Cardiac fibroblast (primary cell): Measurements from ENCODE around the gene MIB2.

Experiments used
- DNase-seq, 2 donors: peaks; one replicate each; pipeline versions ENCODE4 v3.0.0 to v3.0.0-alpha.2; 2010; ENCODE audit warnings: low read depth in 2 of 2
- H3K4me3 ChIP-seq, 2 donors: replicated peaks in 1 of 2; 1 replicate in 1 of 2; 2 replicates in 1 of 2; pipeline ENCODE4 v1.5.1; 2011; ENCODE audit warnings: low read depth in 2 of 2, low read length in 2 of 2, mild to moderate bottlenecking in 2 of 2, moderate library complexity in 1 of 2
- TF ChIP-seq, protein P1 (sequence below): IDR thresholded peaks from one replicate; pipeline ENCODE4 v1.5.1; 2011; ENCODE audit warnings: low read depth, mild to moderate bottlenecking, low read length, inconsistent platforms

The MIB2 gene

GRCh38 chr1:1620433-1621139, 5.3 kb downstream of the MIB2 start:
- H3K4me3 ChIP-seq: no peak overlapping the region
- TF ChIP-seq, protein P1, sequence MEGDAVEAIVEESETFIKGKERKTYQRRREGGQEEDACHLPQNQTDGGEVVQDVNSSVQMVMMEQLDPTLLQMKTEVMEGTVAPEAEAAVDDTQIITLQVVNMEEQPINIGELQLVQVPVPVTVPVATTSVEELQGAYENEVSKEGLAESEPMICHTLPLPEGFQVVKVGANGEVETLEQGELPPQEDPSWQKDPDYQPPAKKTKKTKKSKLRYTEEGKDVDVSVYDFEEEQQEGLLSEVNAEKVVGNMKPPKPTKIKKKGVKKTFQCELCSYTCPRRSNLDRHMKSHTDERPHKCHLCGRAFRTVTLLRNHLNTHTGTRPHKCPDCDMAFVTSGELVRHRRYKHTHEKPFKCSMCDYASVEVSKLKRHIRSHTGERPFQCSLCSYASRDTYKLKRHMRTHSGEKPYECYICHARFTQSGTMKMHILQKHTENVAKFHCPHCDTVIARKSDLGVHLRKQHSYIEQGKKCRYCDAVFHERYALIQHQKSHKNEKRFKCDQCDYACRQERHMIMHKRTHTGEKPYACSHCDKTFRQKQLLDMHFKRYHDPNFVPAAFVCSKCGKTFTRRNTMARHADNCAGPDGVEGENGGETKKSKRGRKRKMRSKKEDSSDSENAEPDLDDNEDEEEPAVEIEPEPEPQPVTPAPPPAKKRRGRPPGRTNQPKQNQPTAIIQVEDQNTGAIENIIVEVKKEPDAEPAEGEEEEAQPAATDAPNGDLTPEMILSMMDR: no peak
- no peak for DNase-seq

- TF ChIP-seq, protein P1: no peak
- DNase-seq: no peak
- H3K4me3 ChIP-seq: no peak overlapping the region
These were observed 6.1 kb downstream of the MIB2 start for GRCh38 chr1:1621173-1622009.

DNA sequence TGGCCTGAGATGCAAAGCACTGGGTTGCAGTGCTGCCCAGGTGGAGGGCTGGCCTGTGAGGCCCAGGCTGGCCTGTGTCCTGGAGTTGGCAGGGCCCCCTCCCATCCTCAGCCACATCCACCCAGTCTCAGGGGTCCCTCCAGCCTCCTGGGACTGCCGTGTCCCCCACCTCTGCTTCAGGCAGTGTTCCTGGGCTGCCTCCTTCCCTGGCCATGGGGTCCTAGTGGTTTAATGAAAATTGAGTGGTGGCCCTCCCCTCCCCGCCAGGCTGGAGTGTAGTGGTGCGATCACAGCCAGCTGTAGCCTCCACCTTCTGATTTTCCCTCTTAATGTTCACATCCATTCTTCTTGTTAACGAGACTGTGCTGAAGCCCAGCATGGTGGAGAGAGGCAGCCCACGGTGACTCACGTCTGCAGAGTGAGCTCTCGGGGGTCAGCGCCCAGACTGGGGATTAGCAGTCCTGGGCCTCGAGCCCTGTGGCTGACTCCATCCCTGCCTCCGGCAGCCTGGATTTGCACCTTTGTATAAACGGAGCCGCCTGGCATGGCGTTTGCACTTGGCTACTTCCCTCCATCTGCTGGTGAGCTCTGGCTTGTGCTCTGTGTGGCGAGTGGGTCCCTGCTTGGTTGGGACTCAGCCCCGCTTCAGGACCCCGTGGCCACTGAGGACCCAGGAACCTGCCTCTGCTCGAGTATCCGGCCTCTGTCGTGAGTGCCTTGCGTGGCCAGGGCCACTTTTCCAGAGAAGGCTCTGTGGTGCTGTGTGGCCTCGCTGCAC, 6.9 kb downstream of the MIB2 start:
- no peak for DNase-seq
- TF ChIP-seq, protein P1: no peak
- H3K4me3 ChIP-seq: no peak overlapping the region

GRCh38 chr1:1622788-1623094, 7.4 kb downstream of the MIB2 start:
- no peak for DNase-seq
- TF ChIP-seq, protein P1: no peak
- no peak overlapping the region for H3K4me3 ChIP-seq

DNA sequence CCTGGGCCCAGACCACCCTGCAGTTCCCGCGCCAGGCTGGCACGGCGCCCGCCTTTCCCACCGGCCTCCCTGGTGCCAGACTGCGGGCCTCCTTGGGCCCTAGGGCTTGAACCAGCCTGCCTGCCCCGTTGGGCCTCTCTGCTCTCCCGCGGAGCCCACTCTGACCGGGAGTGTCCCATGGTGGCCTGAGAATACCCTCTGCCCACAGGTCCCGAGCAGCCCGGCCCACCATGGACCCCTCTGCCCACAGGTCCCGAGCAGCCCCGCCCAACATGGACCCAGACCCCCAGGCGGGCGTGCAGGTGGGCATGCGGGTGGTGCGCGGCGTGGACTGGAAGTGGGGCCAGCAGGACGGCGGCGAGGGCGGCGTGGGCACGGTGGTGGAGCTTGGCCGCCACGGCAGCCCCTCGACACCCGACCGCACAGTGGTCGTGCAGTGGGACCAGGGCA, 7.9 kb downstream of the MIB2 start:
- no peak overlapping the region for H3K4me3 ChIP-seq
- DNase-seq: no peak
- TF ChIP-seq, protein P1: no peak

GRCh38 chr1:1623631-1624442, 8.5 kb downstream of the MIB2 start:
- DNase-seq: no peak
- no peak overlapping the region for H3K4me3 ChIP-seq

More at GRCh38 chr1:1623631-1624442, 8.5 kb downstream of the MIB2 start:
- TF ChIP-seq, protein P1: no peak
